GM21515 (cell line): ENCODE data around the gene TMEM88.
A peak's percentile ranks its signal among the peaks of the same experiment; 100 is the strongest.

Source experiments
- ATAC-seq: cut with Tn5 transposase; IDR thresholded peaks from one replicate; pipeline ENCODE4 v1.9.1; 2021; ENCODE audit not compliant: unreplicated experiment

The TMEM88 gene

GRCh38 chr17:7833011-7833794 lies 21.7 kb upstream of the TMEM88 start:
- no peak for ATAC-seq

GRCh38 chr17:7833795-7834541 lies 20.9 kb upstream of the TMEM88 start, which contains the start of gene KDM6B:
Gene KDM6B (plus strand): TSS chr17:7834217. CDS start chr17:7845555, 11,338 bp downstream.
- peak; percentile 44 for ATAC-seq

- no peak for ATAC-seq
Observed at GRCh38 chr17:7834542-7834956, 20.3 kb upstream of the TMEM88 start.

- ATAC-seq = peak; percentile 40
Observed at GRCh38 chr17:7834957-7835813, 19.7 kb upstream of the TMEM88 start.

GRCh38 chr17:7835814-7836595 lies 18.9 kb upstream of the TMEM88 start:
- peak; percentile 17 for ATAC-seq

- ATAC-seq = no peak
Observed at GRCh38 chr17:7836596-7837407, 18.1 kb upstream of the TMEM88 start.

- no peak for ATAC-seq
Observed at GRCh38 chr17:7837408-7838088, 17.3 kb upstream of the TMEM88 start.

GRCh38 chr17:7838090-7839075 lies 16.5 kb upstream of the TMEM88 start:
- ATAC-seq = no peak

GRCh38 chr17:7839190-7839875 lies 15.5 kb upstream of the TMEM88 start:
- no peak for ATAC-seq

GRCh38 chr17:7839876-7840261 lies 15.0 kb upstream of the TMEM88 start:
- ATAC-seq = no peak

- no peak for ATAC-seq
Observed at GRCh38 chr17:7840441-7840840, 14.4 kb upstream of the TMEM88 start.

GRCh38 chr17:7840875-7841274 lies 14.0 kb upstream of the TMEM88 start:
- no peak for ATAC-seq

GRCh38 chr17:7841396-7841914 lies 13.4 kb upstream of the TMEM88 start:
- no peak for ATAC-seq

GRCh38 chr17:7841915-7842379 lies 12.9 kb upstream of the TMEM88 start:
- peak; percentile 20 for ATAC-seq

GRCh38 chr17:7842380-7843256 lies 12.2 kb upstream of the TMEM88 start:
- peak; percentile 29 for ATAC-seq

GRCh38 chr17:7843257-7843535 lies 11.7 kb upstream of the TMEM88 start:
- peak; percentile 0 for ATAC-seq
